GM23338 (cell line): Measurements from ENCODE around the gene SMYD3. TPM values are rescaled to one million over a fixed set of nuclear protein-coding genes. Genes with fewer than 3 reads are reported as not detected.

ENCODE experiments used
- ATAC-seq: fragments of 200-7000 bp; cut with Tn5 transposase; 3 replicates; pipeline ENCODE4 v1.9.1; 2020
- DNase-seq: peaks from one replicate; pipeline ENCODE4 v3.0.0-alpha.2; 2015; ENCODE audit warnings: low spot score
- H2AFZ ChIP-seq: fragments of 200-600 bp; sonication (generic); 2 replicates; pipeline ENCODE4 v1.8.0; 2016; ENCODE audit warnings: antibody characterized with exemption, mild to moderate bottlenecking, moderate library complexity
- H3F3A ChIP-seq: fragments of 200-600 bp; sonication (generic); replicated peaks from 2 replicates; pipeline ENCODE4 v1.8.0; 2017; ENCODE audit warnings: antibody characterized with exemption, mixed run types, low read depth
- H3K27ac ChIP-seq: fragments of 200-600 bp; sonication (generic); 2 replicates; pipeline ENCODE4 v1.6.1; 2016; ENCODE audit warnings: low read depth
- H3K27me3 ChIP-seq: fragments of 200-600 bp; sonication (generic); 2 replicates; pipeline ENCODE4 v1.8.0; 2016; ENCODE audit warnings: mild to moderate bottlenecking, mixed run types, moderate library complexity; ENCODE audit not compliant: insufficient read depth
- H3K36me3 ChIP-seq: fragments of 200-600 bp; sonication (generic); 2 replicates; pipeline ENCODE4 v1.8.0; 2016; ENCODE audit warnings: mild to moderate bottlenecking; ENCODE audit not compliant: insufficient read depth
- H3K4me1 ChIP-seq: fragments of 200-600 bp; sonication (generic); 2 replicates; pipeline ENCODE4 v1.8.0; 2016; ENCODE audit warnings: mild to moderate bottlenecking, moderate library complexity; ENCODE audit not compliant: insufficient read depth
- H3K4me2 ChIP-seq: fragments of 200-600 bp; sonication (generic); 2 replicates; pipeline ENCODE4 v1.7.1; 2017; ENCODE audit warnings: mixed run types
- H3K4me3 ChIP-seq: fragments of 200-600 bp; sonication (generic); 2 replicates; pipeline ENCODE4 v1.6.1; 2016; ENCODE audit warnings: mixed run types
- H3K79me2 ChIP-seq: fragments of 200-600 bp; sonication (generic); replicated peaks from 2 replicates; pipeline ENCODE4 v1.8.0; 2017; ENCODE audit warnings: mild to moderate bottlenecking; ENCODE audit not compliant: insufficient read depth
- H3K9me2 ChIP-seq: fragments of 200-600 bp; sonication (generic); 2 replicates; pipeline ENCODE4 v1.8.0; 2017; ENCODE audit not compliant: insufficient read depth
- H4K20me1 ChIP-seq: fragments of 200-600 bp; sonication (generic); replicated peaks from 2 replicates; pipeline ENCODE4 v1.8.0; 2017; ENCODE audit warnings: mild to moderate bottlenecking; ENCODE audit not compliant: insufficient read depth
- H3K27ac Mint-ChIP-seq: 2 replicates; pipeline ENCODE4 v1.8.0; 2020; ENCODE audit warnings: inconsistent platforms, mild to moderate bottlenecking, moderate library complexity, mixed read lengths
- H3K27me3 Mint-ChIP-seq: 3 replicates; pipeline ENCODE4 v1.8.0; 2022; ENCODE audit warnings: low read depth, mild to moderate bottlenecking, moderate library complexity, mixed read lengths, inconsistent platforms; ENCODE audit not compliant: insufficient read depth, poor library complexity
- H3K36me3 Mint-ChIP-seq: 3 replicates; pipeline ENCODE4 v1.8.0; 2021; ENCODE audit warnings: low read depth, mild to moderate bottlenecking, inconsistent platforms, moderate library complexity, mixed read lengths
- H3K4me1 Mint-ChIP-seq: 3 replicates; pipeline ENCODE4 v1.8.0; 2020; ENCODE audit warnings: mild to moderate bottlenecking, inconsistent platforms, mixed read lengths
- H3K4me3 Mint-ChIP-seq: 3 replicates; pipeline ENCODE4 v1.8.0; 2021; ENCODE audit warnings: moderate library complexity, mild to moderate bottlenecking, inconsistent platforms, mixed read lengths
- H3K9me3 Mint-ChIP-seq: 3 replicates; pipeline ENCODE4 v1.8.0; 2020; ENCODE audit warnings: moderate library complexity, mild to moderate bottlenecking, inconsistent platforms, mixed read lengths
- CREB1 ChIP-seq: fragments of 250-450 bp; sonication (Bioruptor Pico); IDR thresholded peaks from 2 replicates; pipeline ENCODE4 v1.5.0; 2020; ENCODE audit warnings: low read depth, mild to moderate bottlenecking, moderate library complexity
- EZH2 ChIP-seq: fragments of 200-600 bp; sonication (generic); IDR thresholded peaks from one replicate; pipeline ENCODE4 v1.8.0; 2017; ENCODE audit warnings: antibody characterized with exemption, mild to moderate bottlenecking, low read depth; ENCODE audit not compliant: unreplicated experiment
- EZH2phosphoT487 ChIP-seq: fragments of 200-600 bp; sonication (generic); IDR thresholded peaks from one replicate; pipeline ENCODE4 v1.8.1; 2018; ENCODE audit warnings: antibody characterized with exemption; ENCODE audit not compliant: unreplicated experiment
- JUNB ChIP-seq: IDR thresholded peaks from one replicate; pipeline ENCODE4 v1.6.1; 2016; ENCODE audit warnings: antibody characterized with exemption; ENCODE audit not compliant: unreplicated experiment
- NANOG ChIP-seq: IDR thresholded peaks from 2 replicates; pipeline ENCODE4 v1.6.1; 2016; ENCODE audit warnings: antibody characterized with exemption, borderline replicate concordance
- STAT1 ChIP-seq: IDR thresholded peaks from one replicate; pipeline ENCODE4 v1.6.1; 2016; ENCODE audit warnings: antibody characterized with exemption; ENCODE audit not compliant: unreplicated experiment
- ZNF114 ChIP-seq: fragments of 250-450 bp; sonication (Bioruptor Pico); IDR thresholded peaks from 2 replicates; pipeline ENCODE4 v1.5.0; 2020; ENCODE audit warnings: mild to moderate bottlenecking, moderate library complexity
- ZNF331 ChIP-seq: fragments of 250-450 bp; sonication (Bioruptor Pico); IDR thresholded peaks from 2 replicates; pipeline ENCODE4 v1.5.0; 2020; ENCODE audit warnings: low read depth, mild to moderate bottlenecking, moderate library complexity
- polyA plus RNA-seq: library from polyadenylated mRNA; unstranded; fragments of >200 nt; fragmentation: Nextera tagmentation; extraction: Ambion mirVana; gene quantifications from 2 replicates; pipeline ENCODE4 v1.2.1, GENCODE V29; 2016
- total RNA-seq: library from RNA; depleted of rRNA; stranded (reverse); fragments of >200 nt; shearing (Covaris generic); gene quantifications from 2 replicates; pipeline ENCODE4 v1.2.3, GENCODE V29; 2014
- TF ChIP-seq, protein P1 (sequence below): IDR thresholded peaks from 2 replicates; pipeline ENCODE4 v1.6.1; 2016; ENCODE audit warnings: antibody characterized with exemption
- TF ChIP-seq, protein P2 (sequence below), 2 experiments: fragments of 200-600 bp in 1 of 2; sonication (generic) in 1 of 2; conservative IDR thresholded peaks; 2 replicates each; pipeline versions ENCODE4 v1.5.1 to v1.6.1; 2016 to 2017; ENCODE audit warnings: antibody characterized with exemption in 2 of 2, low read depth in 2 of 2, mild to moderate bottlenecking in 2 of 2, moderate library complexity in 1 of 2
- TF ChIP-seq, protein P3 (sequence below): IDR thresholded peaks from one replicate; pipeline ENCODE4 v1.6.1; 2018; ENCODE audit warnings: antibody characterized with exemption; ENCODE audit not compliant: unreplicated experiment

Gene SMYD3
- total and polyA plus RNA-seq, 2 experiments from 2014 or later: 31.8 to 34.4 TPM

DNA sequence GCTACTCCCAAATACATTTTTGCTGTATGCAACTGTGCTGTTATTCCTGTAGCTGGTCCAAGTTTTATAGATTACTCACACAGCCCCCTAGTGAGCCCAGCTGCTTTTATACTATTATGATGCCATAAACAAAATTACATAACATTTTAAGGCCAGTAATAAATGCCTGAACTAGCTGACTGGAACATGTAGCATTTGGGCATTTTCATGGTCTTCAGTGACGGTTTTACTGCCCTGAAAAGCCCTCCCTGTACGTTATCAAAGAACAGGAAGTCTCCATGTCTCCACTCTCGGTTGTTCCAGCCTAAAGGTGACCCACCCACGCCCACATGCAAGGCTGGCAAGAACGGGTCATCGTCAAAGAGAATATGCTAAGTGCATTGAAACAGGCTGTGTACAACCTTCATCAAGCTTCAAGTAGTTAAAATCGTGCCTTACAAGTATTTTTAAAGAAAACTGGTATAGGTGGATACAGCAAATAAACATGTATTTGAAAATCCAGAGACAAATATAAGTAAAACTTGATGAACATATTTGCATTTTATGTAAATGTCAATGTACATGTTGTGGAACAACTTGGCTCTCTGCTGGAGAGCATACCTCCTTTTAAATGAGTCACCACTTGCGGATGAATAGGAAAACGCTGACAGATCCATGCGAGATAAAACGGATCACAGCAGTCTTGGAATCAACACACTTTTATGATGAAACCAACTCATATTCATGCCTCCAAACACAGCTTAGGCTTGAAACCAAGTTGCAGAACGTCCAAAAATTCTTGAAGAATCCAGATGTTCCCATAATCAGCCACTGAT lies 520.5 kb downstream of the SMYD3 start (continued):
- TF ChIP-seq ZNF331 (no peak), EZH2 (no peak), STAT1 (no peak), NANOG (no peak)
- TF ChIP-seq, protein P1, sequence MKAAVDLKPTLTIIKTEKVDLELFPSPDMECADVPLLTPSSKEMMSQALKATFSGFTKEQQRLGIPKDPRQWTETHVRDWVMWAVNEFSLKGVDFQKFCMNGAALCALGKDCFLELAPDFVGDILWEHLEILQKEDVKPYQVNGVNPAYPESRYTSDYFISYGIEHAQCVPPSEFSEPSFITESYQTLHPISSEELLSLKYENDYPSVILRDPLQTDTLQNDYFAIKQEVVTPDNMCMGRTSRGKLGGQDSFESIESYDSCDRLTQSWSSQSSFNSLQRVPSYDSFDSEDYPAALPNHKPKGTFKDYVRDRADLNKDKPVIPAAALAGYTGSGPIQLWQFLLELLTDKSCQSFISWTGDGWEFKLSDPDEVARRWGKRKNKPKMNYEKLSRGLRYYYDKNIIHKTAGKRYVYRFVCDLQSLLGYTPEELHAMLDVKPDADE: no peak
- TF ChIP-seq, protein P2, sequence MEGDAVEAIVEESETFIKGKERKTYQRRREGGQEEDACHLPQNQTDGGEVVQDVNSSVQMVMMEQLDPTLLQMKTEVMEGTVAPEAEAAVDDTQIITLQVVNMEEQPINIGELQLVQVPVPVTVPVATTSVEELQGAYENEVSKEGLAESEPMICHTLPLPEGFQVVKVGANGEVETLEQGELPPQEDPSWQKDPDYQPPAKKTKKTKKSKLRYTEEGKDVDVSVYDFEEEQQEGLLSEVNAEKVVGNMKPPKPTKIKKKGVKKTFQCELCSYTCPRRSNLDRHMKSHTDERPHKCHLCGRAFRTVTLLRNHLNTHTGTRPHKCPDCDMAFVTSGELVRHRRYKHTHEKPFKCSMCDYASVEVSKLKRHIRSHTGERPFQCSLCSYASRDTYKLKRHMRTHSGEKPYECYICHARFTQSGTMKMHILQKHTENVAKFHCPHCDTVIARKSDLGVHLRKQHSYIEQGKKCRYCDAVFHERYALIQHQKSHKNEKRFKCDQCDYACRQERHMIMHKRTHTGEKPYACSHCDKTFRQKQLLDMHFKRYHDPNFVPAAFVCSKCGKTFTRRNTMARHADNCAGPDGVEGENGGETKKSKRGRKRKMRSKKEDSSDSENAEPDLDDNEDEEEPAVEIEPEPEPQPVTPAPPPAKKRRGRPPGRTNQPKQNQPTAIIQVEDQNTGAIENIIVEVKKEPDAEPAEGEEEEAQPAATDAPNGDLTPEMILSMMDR (conservative IDR thresholded peaks at IDR 0.05; ENCODE audit: low read depth in 2 of 2): no peak

DNA sequence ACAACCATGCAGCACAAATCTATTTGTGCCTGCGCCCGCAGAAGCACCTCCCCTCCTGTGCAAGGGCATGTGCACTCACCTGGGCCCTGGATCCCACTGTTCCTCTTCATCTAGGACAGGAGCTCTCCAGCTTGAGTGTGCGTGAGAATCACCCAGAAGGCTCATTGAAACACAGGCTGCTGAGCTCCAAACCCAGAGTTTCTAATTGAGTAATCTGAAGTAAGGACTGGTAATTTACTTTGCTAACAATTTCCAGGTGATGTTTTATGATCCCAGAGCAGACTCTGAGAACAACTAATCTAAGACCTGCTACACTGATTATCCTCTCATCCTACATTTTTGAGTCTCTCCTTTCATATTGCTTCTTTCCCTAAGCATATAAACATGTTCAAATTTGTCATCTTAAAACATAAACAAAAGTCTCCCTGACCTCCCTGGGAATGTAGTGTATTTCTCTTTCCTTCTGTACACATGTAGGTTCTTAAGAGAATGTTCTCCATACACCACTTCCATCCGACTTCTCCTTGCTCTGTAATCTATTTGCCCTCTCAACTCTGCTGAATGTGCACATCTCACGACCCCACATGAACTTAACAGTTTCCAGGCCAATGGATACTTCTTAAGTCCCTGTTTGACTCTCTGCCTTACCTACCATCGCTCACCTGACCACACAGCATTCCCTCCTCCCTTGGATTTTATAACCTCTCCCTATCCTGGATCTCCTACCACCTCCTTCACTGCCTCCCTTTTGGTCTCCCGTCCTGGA lies 522.5 kb downstream of the SMYD3 start:
- DNase-seq: no peak
- TF ChIP-seq EZH2 (no peak), ZNF114 (CRISPR knock-in tag) (no peak), STAT1 (no peak), CREB1 (CRISPR knock-in tag) (no peak), EZH2phosphoT487 (no peak), JUNB (no peak)
- TF ChIP-seq, protein P1: no peak
- TF ChIP-seq, protein P3, sequence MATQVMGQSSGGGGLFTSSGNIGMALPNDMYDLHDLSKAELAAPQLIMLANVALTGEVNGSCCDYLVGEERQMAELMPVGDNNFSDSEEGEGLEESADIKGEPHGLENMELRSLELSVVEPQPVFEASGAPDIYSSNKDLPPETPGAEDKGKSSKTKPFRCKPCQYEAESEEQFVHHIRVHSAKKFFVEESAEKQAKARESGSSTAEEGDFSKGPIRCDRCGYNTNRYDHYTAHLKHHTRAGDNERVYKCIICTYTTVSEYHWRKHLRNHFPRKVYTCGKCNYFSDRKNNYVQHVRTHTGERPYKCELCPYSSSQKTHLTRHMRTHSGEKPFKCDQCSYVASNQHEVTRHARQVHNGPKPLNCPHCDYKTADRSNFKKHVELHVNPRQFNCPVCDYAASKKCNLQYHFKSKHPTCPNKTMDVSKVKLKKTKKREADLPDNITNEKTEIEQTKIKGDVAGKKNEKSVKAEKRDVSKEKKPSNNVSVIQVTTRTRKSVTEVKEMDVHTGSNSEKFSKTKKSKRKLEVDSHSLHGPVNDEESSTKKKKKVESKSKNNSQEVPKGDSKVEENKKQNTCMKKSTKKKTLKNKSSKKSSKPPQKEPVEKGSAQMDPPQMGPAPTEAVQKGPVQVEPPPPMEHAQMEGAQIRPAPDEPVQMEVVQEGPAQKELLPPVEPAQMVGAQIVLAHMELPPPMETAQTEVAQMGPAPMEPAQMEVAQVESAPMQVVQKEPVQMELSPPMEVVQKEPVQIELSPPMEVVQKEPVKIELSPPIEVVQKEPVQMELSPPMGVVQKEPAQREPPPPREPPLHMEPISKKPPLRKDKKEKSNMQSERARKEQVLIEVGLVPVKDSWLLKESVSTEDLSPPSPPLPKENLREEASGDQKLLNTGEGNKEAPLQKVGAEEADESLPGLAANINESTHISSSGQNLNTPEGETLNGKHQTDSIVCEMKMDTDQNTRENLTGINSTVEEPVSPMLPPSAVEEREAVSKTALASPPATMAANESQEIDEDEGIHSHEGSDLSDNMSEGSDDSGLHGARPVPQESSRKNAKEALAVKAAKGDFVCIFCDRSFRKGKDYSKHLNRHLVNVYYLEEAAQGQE: no peak

More for the DNA sequence above, 522.5 kb downstream of the SMYD3 start:
- Mint-ChIP-seq H3K4me1 (no peaks in the 10 kb centered on the region), H3K27me3 (peaks cover 3% of the 10 kb centered on the region), H3K36me3 (no peaks in the 10 kb centered on the region), H3K4me3 (no peak overlapping the region), H3K9me3 (no peaks in the 10 kb centered on the region), H3K27ac (no peak overlapping the region)
- 0 out of 2 replicates have a peak, but pooled peaks cover 3% of the 10 kb centered on the region for H3K9me2 ChIP-seq
- no peak for ATAC-seq
- no peaks in the 10 kb centered on the region for H3K36me3 ChIP-seq
- H3K4me1 ChIP-seq: no peaks in the 10 kb centered on the region
- H3K79me2 ChIP-seq: no peaks in the 10 kb centered on the region
- H3K4me2 ChIP-seq: no peak overlapping the region
- no peak overlapping the region for H3K27ac ChIP-seq
- H3K27me3 ChIP-seq: no peaks in the 10 kb centered on the region
- no peaks in the 10 kb centered on the region for H3F3A ChIP-seq
- no peaks in the 10 kb centered on the region for H4K20me1 ChIP-seq
- no peak overlapping the region for H3K4me3 ChIP-seq
- H2AFZ ChIP-seq: no peak overlapping the region
